ENCODE data around the gene SMG9.

The SMG9 gene

DNA sequence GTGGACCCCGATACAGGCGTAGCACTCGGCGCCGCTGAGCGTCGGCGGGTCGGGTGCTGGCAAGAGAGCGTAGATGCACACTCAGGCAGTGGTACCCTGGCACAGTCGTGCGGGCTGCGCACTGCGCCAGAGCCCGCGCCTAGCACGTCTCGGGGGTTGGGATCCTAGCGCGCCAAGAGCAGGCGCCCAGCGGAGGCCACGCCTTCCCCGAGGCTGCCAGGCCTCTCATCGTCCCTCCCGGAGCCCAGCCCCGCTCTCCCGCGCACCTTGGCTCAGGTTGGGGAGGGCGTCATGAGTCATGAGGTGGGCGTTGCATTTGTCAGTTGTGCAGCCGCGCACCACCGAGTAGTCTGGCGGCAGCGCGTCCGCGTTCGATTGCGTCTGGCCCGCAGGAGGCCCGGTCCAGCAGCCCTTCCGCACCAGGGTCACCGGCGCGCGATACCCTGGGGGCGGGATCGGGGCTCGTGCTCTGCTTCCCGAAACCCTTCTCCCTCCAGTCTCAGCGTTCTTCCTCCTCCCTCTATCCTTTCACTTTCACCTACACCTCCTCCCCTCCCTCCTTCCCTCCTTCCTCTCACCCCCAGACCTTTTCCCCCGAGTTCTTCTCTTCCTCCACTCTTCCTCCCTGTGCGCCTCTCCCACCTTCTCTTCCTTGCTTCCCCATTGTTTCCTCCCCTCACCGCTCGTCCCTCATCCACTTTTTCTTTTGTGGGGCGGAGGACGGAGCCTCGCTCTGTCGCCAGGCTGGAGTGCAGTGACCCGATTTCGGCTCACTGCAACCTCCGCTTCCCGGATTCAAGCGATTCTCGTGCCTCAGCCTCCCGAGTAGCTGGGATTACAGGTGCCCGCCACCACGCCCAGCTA, 44.0 kb upstream of the SMG9 start (continued):
- TF ChIP-seq ZBTB7A (tag by site-specific recombination; IDR thresholded peaks at IDR 0.05; ENCODE audit: low read depth) (peak; percentile 71), ZBTB26 (tag by site-specific recombination; optimal IDR thresholded peaks at IDR 0.05) (peak; percentile 98), ZNF184 (tag by site-specific recombination; IDR thresholded peaks at IDR 0.05) (no peak), ZNF544 (tag by site-specific recombination; IDR thresholded peaks at IDR 0.05) (0 out of 2 replicates have a peak, but pooled peaks have one; percentile 63), ZNF660 (tag by site-specific recombination; IDR thresholded peaks at IDR 0.05) (no peak; the same call in 1 of the 2 replicates), ZNF341 (tag by site-specific recombination; IDR thresholded peaks at IDR 0.05; ENCODE audit: low read depth) (peak; percentile 55; the same call in 1 of the 2 replicates), ZNF76 (tag by site-specific recombination; IDR thresholded peaks at IDR 0.05; ENCODE audit: borderline replicate concordance, low read depth) (peak; percentile 82), ZNF394 (tag by site-specific recombination; IDR thresholded peaks at IDR 0.05; ENCODE audit: borderline replicate concordance) (peak; percentile 66; the same call in 1 of the 2 replicates), INSM2 (tag by site-specific recombination; IDR thresholded peaks at IDR 0.05) (peak; percentile 79; the same call in 1 of the 2 replicates), ZNF112 (tag by site-specific recombination; IDR thresholded peaks at IDR 0.05) (no peak; the same call in none of the 2 replicates), ZNF114 (tag by site-specific recombination; IDR thresholded peaks at IDR 0.05) (0 out of 2 replicates have a peak, but pooled peaks have one; percentile 72), RBAK (tag by site-specific recombination; IDR thresholded peaks at IDR 0.05) (peak; percentile 72), ZNF239 (tag by site-specific recombination; IDR thresholded peaks at IDR 0.05) (peak; percentile 74; the same call in 1 of the 2 replicates), ZNF157 (tag by site-specific recombination; IDR thresholded peaks at IDR 0.05) (peak; percentile 49), WT1 (tag by site-specific recombination; IDR thresholded peaks at IDR 0.05) (peak; percentile 89), ZNF223 (tag by site-specific recombination; IDR thresholded peaks at IDR 0.05) (peak; percentile 21), TSHZ1 (tag by site-specific recombination; IDR thresholded peaks at IDR 0.05; ENCODE audit: borderline replicate concordance) (peak; percentile 31), FEZF1 (tag by site-specific recombination; IDR thresholded peaks at IDR 0.05) (no peak), ZNF571 (tag by site-specific recombination; IDR thresholded peaks at IDR 0.05) (no peak), ZNF558 (tag by site-specific recombination; IDR thresholded peaks at IDR 0.05) (no peak; the same call in 1 of the 2 replicates), ZNF398 (tag by site-specific recombination; IDR thresholded peaks at IDR 0.05) (peak; percentile 92), ZNF19 (tag by site-specific recombination; IDR thresholded peaks at IDR 0.05; ENCODE audit: low read depth) (no peak), ZFP37 (tag by site-specific recombination; IDR thresholded peaks at IDR 0.05) (peak; percentile 83), SETDB1 (IDR thresholded peaks at IDR 0.05; ENCODE audit: insufficient read length, low read length) (no peak), KLF10 (tag by site-specific recombination; IDR thresholded peaks at IDR 0.05) (peak; percentile 90; the same call in 1 of the 2 replicates), ZBTB20 (tag by site-specific recombination; IDR thresholded peaks at IDR 0.05) (peak; percentile 58; the same call in 1 of the 2 replicates), ZNF830 (tag by site-specific recombination; IDR thresholded peaks at IDR 0.05; ENCODE audit: low read depth) (no peak)
- TF ChIP-seq, protein P1, sequence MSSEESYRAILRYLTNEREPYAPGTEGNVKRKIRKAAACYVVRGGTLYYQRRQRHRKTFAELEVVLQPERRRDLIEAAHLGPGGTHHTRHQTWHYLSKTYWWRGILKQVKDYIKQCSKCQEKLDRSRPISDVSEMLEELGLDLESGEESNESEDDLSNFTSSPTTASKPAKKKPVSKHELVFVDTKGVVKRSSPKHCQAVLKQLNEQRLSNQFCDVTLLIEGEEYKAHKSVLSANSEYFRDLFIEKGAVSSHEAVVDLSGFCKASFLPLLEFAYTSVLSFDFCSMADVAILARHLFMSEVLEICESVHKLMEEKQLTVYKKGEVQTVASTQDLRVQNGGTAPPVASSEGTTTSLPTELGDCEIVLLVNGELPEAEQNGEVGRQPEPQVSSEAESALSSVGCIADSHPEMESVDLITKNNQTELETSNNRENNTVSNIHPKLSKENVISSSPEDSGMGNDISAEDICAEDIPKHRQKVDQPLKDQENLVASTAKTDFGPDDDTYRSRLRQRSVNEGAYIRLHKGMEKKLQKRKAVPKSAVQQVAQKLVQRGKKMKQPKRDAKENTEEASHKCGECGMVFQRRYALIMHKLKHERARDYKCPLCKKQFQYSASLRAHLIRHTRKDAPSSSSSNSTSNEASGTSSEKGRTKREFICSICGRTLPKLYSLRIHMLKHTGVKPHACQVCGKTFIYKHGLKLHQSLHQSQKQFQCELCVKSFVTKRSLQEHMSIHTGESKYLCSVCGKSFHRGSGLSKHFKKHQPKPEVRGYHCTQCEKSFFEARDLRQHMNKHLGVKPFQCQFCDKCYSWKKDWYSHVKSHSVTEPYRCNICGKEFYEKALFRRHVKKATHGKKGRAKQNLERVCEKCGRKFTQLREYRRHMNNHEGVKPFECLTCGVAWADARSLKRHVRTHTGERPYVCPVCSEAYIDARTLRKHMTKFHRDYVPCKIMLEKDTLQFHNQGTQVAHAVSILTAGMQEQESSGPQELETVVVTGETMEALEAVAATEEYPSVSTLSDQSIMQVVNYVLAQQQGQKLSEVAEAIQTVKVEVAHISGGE (tag by site-specific recombination; conservative IDR thresholded peaks at IDR 0.05; ENCODE audit: low read depth): peak; percentile 13
